ENCODE results near the gene MAP6D1. TPM values are rescaled to one million over a fixed set of nuclear protein-coding genes. Genes with fewer than 3 reads are reported as not detected.

MAP6D1 gene
- total and polyA plus RNA-seq, 2 of the 4 experiments (the other 2 are of a cell fraction): 2.7 to 5.2 TPM

- ChIA-PET POLR2A (ENCODE audit: unreplicated experiment) (no interaction called here), CTCF (interaction anchor here (1.0 kb wide), 1 partner anchor 52 kb away, joined by 3 read pairs; no protein-coding TSS in a partner anchor)
- Histone ChIP-seq H3K36me3 (ENCODE audit: control insufficient read depth, insufficient read depth, low read length) (peaks cover 40% of the 10 kb centered on the region), H2AFZ (replicated peaks; ENCODE audit: low read length, poor library complexity) (no peak overlapping the region), H3K14ac (replicated peaks; ENCODE audit: low read depth, low read length) (no peak overlapping the region), H2AK9ac (replicated peaks; ENCODE audit: low read depth, low read length, poor library complexity) (no peak overlapping the region), H3K27ac (ENCODE audit: insufficient read depth, low read length) (no peak overlapping the region), H3K9ac (ENCODE audit: low read depth, low read length) (no peak overlapping the region), H3K18ac (ENCODE audit: low read depth, low read length) (no peak overlapping the region), H2BK5ac (ENCODE audit: low read depth, low read length, poor library complexity, severe bottlenecking) (no peak overlapping the region), H3K4ac (ENCODE audit: low read depth, low read length) (no peak overlapping the region), H3K4me3 (ENCODE audit: insufficient read depth, low read depth, low read length) (no peak overlapping the region), H2BK20ac (ENCODE audit: low read depth, low read length) (no peak overlapping the region), H3K9me1 (ENCODE audit: insufficient read depth, low read length) (peaks cover 4% of the 10 kb centered on the region), H2BK15ac (ENCODE audit: low read depth, low read length) (no peak overlapping the region), H4K5ac (ENCODE audit: low read depth, low read length) (no peak overlapping the region), H3K56ac (ENCODE audit: extremely low read depth, insufficient read depth, low read length) (no peak overlapping the region), H3K23ac (ENCODE audit: low read depth, low read length) (no peak overlapping the region), H4K8ac (ENCODE audit: low read depth in 2 of 2, low read length in 2 of 2) (no peak overlapping the region), H3K4me2 (ENCODE audit: low read depth, low read length) (no peak overlapping the region), H2BK120ac (ENCODE audit: low read depth, low read length) (no peak overlapping the region), H4K91ac (ENCODE audit: insufficient read depth, low read depth, low read length) (no peak overlapping the region), H3K9me3 (ENCODE audit: control insufficient read depth, insufficient read depth, low read length) (no peaks in the 10 kb centered on the region), H3K27me3 (ENCODE audit: control insufficient read depth, insufficient read depth, low read length) (no peaks in the 10 kb centered on the region), H3K4me1 (ENCODE audit: control insufficient read depth, insufficient read depth, low read length) (no peaks in the 10 kb centered on the region), H3K79me1 (ENCODE audit: low read depth in 1 of 2, low read length in 2 of 2) (peaks cover 5 to 17% of the 10 kb centered on the region in 2 experiments; a peak in 2 of 4 replicates), H2AK5ac (ENCODE audit: low read depth, low read length) (no peak overlapping the region), H4K20me1 (ENCODE audit: insufficient read depth, low read length) (no peaks in the 10 kb centered on the region)
- dilution Hi-C loops (cut with HindIII; ENCODE audit: low sequenced_read_pairs, unreplicated experiment) (no loop called here), intact Hi-C loops (cut with micrococcal nuclease) (no loop called here), in situ Hi-C loops (cut with MboI; ENCODE audit: low sequenced_read_pairs) (no loop called here)
- TF ChIP-seq CEBPB (IDR thresholded peaks at IDR 0.05; ENCODE audit: low read depth, low read length) (no peak), MAZ (IDR thresholded peaks at IDR 0.05; ENCODE audit: borderline replicate concordance, low read depth, low read length) (no peak), CHD1 (IDR thresholded peaks at IDR 0.05; ENCODE audit: low read depth, low read length) (no peak), SMC3 (IDR thresholded peaks at IDR 0.05; ENCODE audit: low read depth, low read length) (no peak), POLR2A (IDR thresholded peaks at IDR 0.05; ENCODE audit: low read depth, low read length) (no peak), USF2 (IDR thresholded peaks at IDR 0.05; ENCODE audit: low read depth, low read length) (no peak), MXI1 (IDR thresholded peaks at IDR 0.05; ENCODE audit: borderline replicate concordance, low read depth, low read length) (no peak)
- no peak for ATAC-seq (ENCODE audit: low read depth)
- DNase-seq: no peak
- WGBS, 2 experiments (ENCODE audit: extremely low coverage in 2 of 2, insufficient read length in 1 of 2): 100% methylated on average over 2 of the region's 6 CpGs; no CpG with 5 or more reads in 1 of the 2 experiments
- BruUV-seq (replicated peaks): no TSS peak
Observed at GRCh38 chr3:183833516-183833915, 8.1 kb upstream of the MAP6D1 start.

Measured in IMR-90 (cell line).